Measurements from ENCODE around the gene FAM210A.
"Not testable (repeated sequence)": the region's sequence is repeated elsewhere in the genome, so short reads cannot be mapped to it uniquely, and the experiment has no call there.

The FAM210A gene

DNA sequence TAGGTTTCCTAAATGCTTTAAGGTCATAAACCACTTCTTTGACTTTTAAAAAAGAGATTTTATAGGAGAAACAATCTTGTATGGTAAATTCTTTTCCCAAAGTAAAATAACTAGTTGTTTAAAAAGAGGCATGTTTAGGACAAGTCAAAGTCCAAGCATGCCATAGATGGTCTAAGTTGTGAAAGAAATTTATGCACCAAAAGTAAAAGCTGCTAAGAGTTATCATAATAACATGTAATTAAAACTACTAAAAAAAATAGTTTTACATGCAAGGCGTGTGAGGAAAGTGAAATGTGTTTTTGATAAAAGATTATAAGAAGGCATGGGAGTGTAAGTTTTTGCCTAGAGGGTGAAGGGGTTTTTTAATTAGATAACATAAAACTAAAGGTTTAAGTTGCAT lies 22.5 kb downstream of the FAM210A start:
- DNase-seq (ENCODE audit: low read depth in 3 of 3), result no peak

DNA sequence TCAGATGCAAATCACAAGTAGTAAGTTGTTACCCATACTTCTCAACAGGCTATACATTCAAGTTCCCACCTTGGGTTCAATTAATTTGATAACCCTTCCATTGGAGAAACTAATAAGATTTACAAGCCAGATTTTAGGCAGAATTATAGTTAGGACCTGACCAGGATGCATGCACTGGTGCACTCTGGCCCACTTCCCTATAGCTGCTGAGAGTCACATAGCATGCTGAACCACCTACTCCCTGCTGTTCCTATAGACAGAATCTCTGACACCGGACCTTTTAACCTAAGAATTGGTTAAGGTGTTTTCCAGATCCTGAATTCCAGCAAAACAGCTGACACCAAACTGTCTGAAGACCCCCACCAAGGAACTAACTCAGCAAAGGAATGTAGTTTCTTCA lies 26.2 kb downstream of the FAM210A start:
- no peak for DNase-seq (ENCODE audit: low read depth in 3 of 3)

DNA sequence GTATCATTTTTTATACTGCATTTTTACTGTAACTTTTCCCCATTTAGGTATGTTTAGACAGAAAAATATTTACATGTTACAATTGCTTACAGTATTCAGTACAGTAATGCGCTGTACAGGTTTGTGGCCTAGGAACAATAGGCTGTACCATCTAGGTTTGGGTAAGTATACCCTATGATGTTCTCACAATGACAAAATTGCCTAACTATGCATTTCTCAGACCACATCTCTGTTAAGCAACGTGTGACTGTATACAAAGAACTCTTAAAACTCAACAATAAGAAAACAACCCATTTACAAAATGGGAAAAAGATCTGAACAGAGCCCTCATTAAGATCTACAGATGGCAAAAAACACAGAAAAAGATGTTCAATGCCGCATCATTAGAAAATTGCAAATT lies 29.4 kb downstream of the FAM210A start:
- no peak for DNase-seq (ENCODE audit: low read depth in 3 of 3)

DNA sequence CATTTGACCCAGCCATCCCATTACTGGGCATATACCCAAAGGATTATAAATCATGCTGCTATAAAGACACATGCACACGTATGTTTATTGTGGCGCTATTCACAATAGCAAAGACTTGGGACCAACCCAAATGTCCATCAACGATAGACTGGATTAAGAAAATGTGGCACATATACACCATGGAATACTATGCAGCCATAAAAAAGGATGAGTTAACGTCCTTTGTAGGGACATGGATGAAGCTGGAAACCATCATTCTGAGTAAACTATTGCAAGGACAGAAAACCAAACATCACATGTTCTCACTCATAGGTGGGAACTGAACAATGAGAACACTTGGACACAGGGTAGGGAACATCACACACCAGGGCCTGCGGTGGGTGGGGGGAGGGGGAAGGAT lies 31.0 kb downstream of the FAM210A start:
- DNase-seq (ENCODE audit: low read depth in 3 of 3), result not testable (repeated sequence)

DNA sequence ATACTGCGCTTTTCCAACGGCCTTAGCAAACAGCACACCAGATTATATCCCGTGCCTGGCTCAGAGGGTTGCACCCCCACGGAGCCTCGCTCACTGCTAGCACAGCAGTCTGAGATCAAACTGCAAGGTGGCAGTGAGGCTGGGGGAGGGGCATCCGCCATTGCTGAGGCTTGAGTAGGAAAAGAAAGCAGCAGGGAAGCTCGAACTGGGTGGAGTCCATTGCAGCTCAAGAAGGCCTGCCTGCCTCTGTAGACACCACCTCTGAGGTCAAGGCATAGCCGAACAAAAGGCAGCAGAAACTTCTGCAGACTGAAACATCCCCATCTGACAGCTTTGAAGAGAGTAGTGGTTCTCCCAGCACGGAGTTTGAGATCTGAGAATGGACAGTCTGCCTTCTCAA lies 36.3 kb downstream of the FAM210A start:
- not testable (repeated sequence) for DNase-seq (ENCODE audit: low read depth in 3 of 3)

DNA sequence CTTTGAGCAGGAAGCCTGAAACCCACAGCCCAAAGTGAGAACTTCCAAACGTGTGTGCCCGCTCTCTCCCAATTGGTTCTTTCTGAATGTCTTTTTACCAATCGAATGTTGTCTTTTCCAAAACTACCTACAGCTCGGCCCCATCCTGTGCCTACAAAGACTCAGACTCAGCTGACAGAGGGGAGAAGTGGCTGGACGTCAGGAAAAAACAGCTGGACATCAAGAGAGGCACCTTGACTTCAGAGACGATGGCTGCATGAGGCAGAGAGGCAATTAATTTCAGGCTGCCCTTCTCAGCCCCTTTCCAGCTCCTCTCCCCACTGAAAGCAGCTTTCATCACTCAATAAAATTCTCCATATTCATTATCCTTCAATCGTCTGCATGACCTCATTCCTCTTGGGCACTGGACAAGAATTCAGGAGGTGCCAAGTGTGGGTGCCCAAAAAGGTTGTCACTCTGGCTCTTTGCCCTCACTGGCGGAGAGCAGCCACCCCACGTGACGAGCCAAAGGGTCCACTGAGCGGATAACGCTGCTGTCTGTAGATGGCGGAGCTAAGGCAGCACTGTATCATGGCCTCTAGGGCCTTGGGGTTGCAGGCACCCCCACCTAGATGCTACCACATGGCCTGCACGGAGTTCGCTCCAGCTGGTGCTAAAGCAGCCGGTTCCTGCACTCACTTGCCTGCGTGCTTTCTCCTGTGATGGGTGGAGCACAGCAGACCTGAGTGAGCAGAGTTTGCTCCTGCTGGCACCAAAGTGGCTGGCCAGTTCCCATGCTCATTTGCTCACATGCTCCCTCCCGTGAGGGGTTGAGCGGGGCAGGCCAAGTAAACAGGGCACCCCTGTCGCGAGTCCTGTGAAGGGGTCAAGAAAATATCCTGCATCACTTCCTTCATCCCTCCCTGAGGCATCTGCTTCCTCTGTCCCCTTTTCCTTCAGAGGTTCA lies 37.9 kb downstream of the FAM210A start:
- no peak for DNase-seq (ENCODE audit: low read depth in 3 of 3)

DNA sequence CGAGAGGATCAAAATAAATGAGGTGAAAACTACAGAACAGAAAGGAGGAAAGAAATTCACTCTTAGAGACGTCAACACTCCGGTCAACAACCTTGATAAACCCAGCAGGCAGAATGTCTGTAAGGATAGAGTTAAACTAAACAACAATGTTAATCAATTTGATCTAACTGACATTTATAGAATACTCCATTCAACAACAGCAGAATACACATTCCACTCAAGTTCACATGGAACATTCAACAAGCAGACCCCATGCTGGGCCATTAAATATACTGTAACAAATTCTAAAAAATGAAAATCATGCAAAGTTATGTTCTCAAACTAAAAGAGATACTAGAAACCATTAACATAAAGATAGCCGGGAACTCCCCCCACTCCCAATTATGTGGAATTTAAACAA lies 41.8 kb downstream of the FAM210A start:
- DNase-seq (ENCODE audit: low read depth in 3 of 3), result no peak

DNA sequence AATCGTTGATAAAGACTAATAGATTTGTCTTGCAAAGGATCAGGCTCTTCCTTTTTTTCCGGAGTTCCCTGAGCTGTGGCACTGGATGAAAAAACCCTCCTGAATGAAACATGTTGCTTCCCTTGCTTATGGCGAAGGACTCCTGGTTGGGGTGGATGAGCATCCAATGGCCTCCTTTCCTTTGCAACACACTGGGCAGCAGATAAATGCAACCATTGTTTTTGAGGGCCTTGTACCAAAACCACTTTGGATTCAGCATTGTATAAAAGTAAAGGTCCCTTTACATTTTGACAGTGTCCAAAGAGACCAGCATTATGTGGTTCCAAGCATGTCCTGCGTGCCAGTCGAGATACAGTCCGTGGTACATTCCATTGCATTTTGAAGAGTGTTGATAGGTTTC lies 44.7 kb downstream of the FAM210A start:
- DNase-seq (ENCODE audit: low read depth in 3 of 3), result no peak

DNA sequence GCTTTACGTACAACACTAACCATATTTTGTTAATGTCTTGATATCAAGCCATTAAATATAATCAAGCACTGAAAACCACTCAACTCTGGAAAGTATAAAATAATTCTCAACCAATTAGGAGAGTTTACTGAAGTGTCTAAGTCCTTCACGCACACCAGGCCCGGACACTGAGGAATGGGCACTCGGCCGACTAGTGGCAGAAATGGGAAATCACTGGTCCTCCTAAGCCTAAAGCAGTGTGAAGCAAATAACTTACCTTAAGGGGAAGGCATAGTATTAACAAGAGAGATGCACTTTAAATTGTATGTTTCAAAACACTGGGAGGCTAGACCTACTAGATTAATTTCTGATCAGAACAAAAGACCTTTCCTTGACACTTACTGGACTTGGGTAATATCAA lies 45.7 kb downstream of the FAM210A start:
- no peak for DNase-seq (ENCODE audit: low read depth in 3 of 3)

DNA sequence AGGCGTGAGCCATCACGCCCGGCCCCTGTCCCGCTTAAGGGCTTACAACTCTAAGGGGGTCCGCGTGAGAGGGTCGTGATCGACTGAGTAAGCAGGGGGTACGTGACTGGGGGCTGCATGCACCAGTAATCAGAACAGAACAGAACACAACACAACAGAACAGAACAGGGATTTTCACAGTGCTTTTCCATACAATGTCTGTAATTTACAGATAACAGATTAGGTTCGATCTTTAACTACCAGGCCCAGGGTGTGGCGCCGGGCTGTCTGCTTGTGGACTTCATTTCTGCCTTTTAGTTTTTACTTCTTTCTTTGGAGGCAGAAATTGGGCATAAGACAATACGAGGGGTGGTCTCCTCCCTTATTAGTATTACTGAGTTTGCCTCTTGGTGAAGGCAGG lies 49.0 kb downstream of the FAM210A start:
- DNase-seq (ENCODE audit: low read depth in 3 of 3), result not testable (repeated sequence)

DNA sequence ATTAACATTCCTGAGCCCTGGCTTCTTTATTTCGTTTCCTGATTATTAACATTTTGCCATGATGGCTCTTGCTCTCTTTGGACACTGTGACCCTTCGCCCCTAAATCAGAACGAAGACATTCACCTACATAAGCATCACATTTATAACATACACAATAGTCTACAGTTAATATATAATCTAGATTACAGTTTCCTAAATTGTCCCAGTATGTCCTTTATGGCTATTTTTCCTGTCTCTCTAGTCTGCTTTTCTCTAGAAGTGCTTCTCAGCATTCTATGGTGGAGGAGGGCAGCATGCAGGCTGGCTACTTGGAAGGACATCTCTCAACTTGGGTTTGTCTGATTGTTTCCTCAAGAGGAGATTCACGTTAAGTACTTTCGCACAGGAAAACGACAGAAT lies 49.9 kb downstream of the FAM210A start:
- no peak for DNase-seq (ENCODE audit: low read depth in 3 of 3)

DNA sequence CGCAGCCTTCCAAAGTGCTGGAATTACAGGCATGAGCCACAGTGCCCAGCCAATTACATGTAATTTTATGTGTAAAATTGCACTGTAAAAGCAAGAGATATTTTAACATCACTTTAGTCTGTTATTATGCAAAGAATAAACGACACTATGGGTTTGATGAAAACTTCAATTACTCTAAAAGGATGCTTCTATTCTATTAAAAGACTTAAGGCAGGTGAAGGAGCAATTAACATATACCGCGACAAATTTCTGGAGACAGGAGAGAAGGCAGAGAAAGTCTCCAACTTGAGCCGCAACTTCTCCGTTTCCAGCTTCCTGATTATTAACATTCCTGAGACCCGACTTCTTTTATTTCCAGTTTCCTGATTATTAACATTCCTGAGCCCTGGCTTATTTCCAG lies 53.7 kb downstream of the FAM210A start:
- no peak for DNase-seq (ENCODE audit: low read depth in 3 of 3)

DNA sequence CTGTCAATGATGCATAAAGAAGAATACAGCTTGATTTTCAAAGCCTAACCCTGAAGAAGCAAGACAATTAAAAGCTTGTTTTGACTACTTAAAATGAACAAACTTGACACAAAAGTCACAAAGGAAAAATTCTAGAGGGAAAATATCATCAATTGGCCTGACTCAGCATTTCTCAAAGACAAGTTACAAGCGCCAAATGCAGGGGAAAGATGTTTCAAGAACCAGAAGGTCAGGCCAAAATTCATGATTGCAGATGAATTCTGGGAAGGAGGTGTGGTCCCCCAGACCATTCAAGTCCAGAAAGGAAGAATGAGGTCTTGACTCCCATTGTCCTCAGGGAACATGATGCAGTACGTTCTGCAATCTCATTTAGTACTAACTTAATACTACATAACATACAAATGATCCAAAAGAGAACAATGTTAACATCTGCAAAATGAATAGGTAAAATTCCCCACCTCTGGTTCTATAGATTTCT lies 64.5 kb downstream of the FAM210A start:
- no peak for DNase-seq (ENCODE audit: low read depth in 3 of 3)

DNA sequence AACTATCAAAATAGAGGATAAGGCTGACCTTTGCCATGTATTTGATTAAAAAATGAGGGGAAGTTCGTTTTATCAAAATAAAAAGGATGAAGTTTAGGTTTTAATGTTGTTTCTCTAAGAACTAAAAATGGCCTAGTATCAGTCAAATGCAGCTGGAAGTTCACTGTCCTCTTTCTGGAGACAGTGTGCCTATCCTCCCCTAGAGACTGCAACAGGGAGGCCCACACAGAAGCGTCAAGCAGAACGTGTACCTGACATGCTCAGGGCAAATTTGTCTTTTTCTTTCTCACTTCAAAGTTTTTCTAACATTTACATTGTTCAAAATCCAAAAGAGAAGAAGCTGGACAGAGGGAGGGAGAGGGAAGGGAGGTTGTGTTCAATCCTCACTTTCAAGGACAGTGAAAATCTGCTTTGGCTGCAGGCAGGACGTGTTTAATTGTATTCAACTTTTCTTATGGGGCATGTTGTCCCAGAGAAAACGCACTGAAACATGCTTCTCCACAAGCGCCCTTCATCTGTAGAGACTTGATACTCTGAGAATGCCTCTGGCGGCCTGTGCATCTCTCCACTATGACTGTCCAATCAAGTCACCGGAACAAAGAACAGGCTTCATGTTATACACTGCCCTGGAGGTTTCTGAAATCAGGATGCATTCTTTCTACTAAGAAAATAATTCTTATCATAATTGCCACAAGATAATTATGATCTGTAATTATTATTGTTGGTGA lies 65.1 kb downstream of the FAM210A start:
- DNase-seq (ENCODE audit: low read depth in 3 of 3), result no peak

DNA sequence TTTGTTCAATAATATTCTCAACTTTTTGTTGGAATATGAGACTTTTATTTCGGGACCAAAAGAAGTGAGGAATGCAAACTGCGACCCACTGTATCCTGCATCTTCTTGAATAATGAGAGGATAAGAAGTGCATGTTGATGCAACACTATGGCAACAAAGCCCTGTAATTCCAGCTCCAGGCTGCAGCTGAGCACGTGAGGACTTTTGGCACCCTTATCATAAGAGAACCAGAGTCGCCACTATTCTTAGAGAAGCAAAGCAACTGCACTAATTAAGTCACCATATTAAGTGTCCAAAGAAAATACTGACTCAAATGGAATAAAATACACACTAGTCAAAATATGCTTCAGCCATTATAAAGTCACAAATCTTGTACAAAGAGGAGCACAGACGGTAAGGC lies 65.8 kb downstream of the FAM210A start:
- DNase-seq (ENCODE audit: low read depth in 3 of 3), result no peak

DNA sequence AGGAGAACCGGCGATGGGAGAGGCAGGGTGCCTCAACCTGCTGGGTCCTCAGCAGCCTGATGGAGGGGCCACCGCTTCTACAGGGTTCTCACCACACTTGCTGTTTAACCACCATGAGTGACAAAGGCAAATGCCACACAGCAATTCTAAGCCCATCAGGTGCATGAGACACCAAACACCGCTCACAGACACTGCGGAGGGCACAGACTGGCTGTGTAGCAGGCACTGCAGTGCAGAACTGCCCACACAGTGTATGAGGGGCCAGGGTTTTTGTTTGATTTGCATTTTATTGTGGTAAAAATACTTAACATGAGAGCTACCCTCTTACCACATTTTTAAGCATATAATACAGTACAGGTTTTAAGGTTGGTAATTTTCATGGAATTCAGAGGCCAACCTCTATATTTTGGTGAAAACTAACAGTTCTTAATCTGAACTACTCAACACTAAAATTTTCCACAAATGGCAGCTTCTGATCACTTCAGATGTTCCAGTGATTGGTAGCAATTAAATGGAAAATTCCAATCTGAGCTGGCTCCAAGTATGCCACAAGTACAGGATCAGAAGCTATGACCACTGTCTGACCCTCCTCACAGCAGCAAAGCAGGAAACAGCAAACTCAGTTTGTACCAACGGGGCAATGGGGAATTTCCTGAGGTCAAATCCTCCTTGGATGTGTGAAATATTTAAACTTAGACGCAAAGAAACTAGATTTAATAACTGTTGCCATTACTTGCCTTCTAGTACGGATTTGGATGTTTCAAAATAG lies 67.7 kb downstream of the FAM210A start:
- no peak for DNase-seq (ENCODE audit: low read depth in 3 of 3)

DNA sequence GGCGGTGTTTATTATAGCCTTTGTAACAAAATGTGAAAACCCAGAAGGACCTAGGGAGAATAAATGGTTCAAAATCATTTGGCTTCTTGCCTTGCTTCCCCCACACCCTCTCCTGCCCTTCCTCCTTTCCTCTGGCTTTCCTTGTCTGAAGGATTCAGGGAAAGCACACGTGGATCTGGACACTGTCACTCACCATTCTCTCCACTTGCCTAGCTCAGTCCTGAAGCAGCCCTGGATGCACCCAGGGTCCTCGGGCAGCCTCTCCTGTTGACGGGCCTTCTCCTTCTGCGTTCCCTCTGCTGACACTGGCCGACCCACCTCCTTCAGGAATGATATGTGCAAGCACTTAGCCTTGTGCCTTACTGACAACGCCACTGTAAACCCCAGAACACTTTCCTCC lies 68.4 kb downstream of the FAM210A start:
- no peak for DNase-seq (ENCODE audit: low read depth in 3 of 3)

DNA sequence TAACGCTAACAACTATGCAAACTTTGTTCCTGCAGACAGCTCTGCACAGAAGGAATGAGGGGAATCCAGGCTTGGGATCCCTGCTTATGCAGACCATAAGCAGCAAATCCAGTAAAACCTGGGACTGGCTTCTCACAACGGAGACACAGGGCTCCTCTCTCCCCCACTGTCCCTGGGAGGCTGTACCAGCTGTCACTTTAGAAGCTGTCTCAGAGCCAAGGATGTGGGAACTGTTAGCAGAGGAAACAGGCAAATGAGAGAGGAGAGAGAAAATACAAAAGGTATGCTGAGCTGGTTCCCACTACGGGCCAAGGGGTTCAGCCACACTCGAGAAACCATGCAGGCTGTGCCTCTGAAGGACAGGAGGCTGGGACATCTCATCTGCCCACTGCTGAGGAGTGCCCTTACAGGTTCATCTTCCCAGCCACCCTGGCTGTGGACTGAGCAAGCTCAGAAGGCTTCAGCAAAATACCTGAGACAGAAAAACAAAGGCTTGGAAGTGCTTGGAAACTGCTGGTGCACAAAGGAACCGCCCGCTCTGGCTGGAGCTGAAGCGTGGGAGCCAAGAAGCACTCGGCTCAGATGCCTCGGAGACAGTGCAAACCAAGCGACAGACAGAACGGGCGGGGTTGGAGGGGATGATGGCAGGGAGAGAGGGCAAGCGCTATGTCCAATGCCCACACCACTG lies 72.5 kb downstream of the FAM210A start:
- DNase-seq (ENCODE audit: low read depth in 3 of 3), result no peak

DNA sequence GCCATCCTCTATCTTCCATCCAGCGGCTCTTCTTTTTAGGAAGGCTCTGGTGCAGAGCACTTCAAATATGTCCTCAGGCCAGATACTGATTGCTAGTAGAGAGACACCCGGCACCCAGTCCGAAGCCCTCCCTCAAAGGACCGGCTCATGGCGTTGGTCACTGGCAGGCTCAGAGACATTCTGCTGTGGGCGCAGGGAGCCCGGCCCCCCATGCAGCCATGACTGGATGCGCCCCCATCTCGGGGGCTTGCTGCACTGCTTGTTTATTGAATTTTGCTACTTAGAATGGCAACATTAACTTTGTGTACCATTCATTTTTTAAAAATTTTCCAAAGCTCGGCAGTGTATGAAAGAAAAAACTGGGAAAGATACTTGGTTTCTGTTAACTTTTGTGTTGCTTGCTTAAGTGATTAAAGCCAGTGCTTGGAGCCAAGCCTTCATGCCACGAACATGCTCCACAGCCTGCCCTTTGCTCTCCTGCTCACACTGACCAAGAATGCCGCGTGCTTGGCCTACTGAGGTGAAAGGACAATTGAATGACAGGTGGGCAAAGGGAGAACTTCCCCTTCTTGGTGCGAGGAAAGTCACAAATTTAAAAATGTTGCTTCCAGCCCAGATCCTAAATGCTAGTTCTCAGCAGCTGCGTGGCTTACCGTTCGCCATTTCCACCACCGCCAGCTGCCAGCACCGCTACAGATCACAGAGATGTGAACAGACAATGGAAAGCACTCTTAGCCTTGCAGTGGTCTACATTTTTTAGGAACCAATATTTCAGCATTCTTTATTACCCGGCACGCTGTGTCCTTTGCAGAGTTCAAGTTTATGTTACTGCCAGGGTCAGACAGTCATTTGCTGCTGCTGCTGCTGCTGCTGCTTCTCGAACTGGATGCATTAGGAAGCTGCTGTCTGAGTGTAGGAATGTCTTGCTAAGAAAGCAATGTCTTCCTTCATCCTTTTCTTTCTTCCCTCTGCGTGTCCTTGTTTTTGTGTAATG lies 76.7 kb downstream of the FAM210A start:
- DNase-seq (ENCODE audit: low read depth in 3 of 3), result no peak

DNA sequence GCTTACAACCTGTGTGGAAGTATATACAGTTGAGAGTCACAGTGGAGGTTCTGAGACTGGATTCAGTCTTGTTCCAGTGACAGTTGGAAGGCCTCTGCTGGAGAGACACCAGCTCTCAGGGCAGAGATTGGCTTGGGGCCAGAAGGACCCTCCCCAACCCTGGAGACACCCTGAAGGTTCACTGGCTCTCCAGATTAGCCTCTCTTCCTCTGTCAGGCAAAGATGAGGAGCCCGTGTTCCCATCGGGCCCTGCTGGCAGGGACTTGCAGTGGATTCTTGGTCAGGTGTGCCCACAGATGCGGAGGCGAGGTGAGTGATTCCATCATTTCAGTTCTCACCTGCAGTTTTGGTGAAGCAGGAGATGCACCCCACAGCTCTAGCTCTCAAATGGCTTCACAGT lies 78.6 kb downstream of the FAM210A start:
- no peak for DNase-seq (ENCODE audit: low read depth in 3 of 3)
